ENCODE data around the gene CLDN7. TPM values are rescaled to one million over a fixed set of nuclear protein-coding genes. Genes with fewer than 3 reads are reported as not detected.
A peak's percentile ranks its signal among the peaks of the same experiment; 100 is the strongest.

CLDN7 gene
- total RNA-seq, 1 experiment from 2014 or later: 177 TPM

DNA sequence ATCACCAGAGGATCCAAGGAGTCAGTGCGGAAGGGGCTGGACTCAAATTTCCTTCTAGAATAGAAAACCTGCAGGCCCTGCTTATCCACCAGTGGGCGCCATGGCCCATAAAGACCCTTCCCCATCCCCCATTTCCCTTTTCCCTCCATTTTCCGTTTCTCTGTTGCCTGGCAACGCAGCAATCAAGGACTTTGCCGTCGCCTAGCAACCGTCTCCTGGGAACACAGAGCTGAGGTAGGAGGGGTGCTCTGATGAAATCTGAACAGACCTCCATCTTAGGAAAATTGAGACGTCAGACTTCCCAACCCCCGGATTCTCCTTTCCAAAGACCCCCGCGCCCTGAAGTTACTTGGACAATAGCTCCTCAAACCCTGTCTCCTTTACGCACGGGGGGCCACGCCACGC is 48.4 kb downstream of the CLDN7 start:
- no peak overlapping the region for H2BK12ac ChIP-seq (ENCODE audit: insufficient read length, low read depth, low read length)
- H2AFZ ChIP-seq (ENCODE audit: low read length): no peak overlapping the region
- peak overlapping the region; percentile 24 for H3T11ph ChIP-seq (ENCODE audit: low read length)
- no peaks in the 10 kb centered on the region for H3K27me3 ChIP-seq (ENCODE audit: insufficient read depth, low read length)
- H3K9ac ChIP-seq (ENCODE audit: extremely low read depth, insufficient read length, low read length): no peak overlapping the region
- no peak overlapping the region for H2BK20ac ChIP-seq (ENCODE audit: low read depth, low read length, poor library complexity, severe bottlenecking)
- no peaks in the 10 kb centered on the region for H4K20me1 ChIP-seq (ENCODE audit: control insufficient read depth, insufficient read depth, insufficient read length)
- peaks cover 6% of the 10 kb centered on the region; the same call in 1 of the 2 replicates for H3K4me1 ChIP-seq (ENCODE audit: insufficient read depth, low read length)
- H3K4me2 ChIP-seq (ENCODE audit: insufficient read depth, insufficient read length, low read length): peak overlapping the region; percentile 31
- H3K79me1 ChIP-seq (ENCODE audit: insufficient read depth, low read depth, low read length, poor library complexity, severe bottlenecking): peaks cover 2% of the 10 kb centered on the region
- H3K23me2 ChIP-seq (ENCODE audit: insufficient read length, low read depth, low read length, poor library complexity, severe bottlenecking): peaks cover 23% of the 10 kb centered on the region
- H3K9me3 ChIP-seq (ENCODE audit: control insufficient read depth, low read depth, low read length): no peaks in the 10 kb centered on the region
- H4K8ac ChIP-seq (replicated peaks; ENCODE audit: insufficient read length, low read depth, low read length): no peak overlapping the region
- H2AK5ac ChIP-seq (ENCODE audit: insufficient read length, low read length): no peak overlapping the region
- TF ChIP-seq, protein P1, sequence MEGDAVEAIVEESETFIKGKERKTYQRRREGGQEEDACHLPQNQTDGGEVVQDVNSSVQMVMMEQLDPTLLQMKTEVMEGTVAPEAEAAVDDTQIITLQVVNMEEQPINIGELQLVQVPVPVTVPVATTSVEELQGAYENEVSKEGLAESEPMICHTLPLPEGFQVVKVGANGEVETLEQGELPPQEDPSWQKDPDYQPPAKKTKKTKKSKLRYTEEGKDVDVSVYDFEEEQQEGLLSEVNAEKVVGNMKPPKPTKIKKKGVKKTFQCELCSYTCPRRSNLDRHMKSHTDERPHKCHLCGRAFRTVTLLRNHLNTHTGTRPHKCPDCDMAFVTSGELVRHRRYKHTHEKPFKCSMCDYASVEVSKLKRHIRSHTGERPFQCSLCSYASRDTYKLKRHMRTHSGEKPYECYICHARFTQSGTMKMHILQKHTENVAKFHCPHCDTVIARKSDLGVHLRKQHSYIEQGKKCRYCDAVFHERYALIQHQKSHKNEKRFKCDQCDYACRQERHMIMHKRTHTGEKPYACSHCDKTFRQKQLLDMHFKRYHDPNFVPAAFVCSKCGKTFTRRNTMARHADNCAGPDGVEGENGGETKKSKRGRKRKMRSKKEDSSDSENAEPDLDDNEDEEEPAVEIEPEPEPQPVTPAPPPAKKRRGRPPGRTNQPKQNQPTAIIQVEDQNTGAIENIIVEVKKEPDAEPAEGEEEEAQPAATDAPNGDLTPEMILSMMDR (conservative IDR thresholded peaks at IDR 0.05): peak; percentile 88
- H3K4me1 Mint-ChIP-seq: peaks cover 59 to 73% of the 10 kb centered on the region in 2 experiments
- H3K4me3 Mint-ChIP-seq: peak overlapping the region; percentile 71 to 91
- no peak overlapping the region for H2BK5ac ChIP-seq (ENCODE audit: insufficient read length, low read length)
- no CpG with 5 or more reads among the region's 15 CpGs for WGBS (ENCODE audit: extremely low coverage, insufficient read length, low lambda C conversion rate)
- peak overlapping the region; percentile 94 for H3K18ac ChIP-seq (ENCODE audit: insufficient read length, low read depth, low read length)
- peaks cover 3% of the 10 kb centered on the region; the same call in 1 of the 2 replicates for H3K79me2 ChIP-seq (ENCODE audit: insufficient read depth, low read length)
- H3K23ac ChIP-seq (ENCODE audit: insufficient read length, low read depth, low read length): no peak overlapping the region
- no peak overlapping the region for H3K56ac ChIP-seq (ENCODE audit: insufficient read length, low read depth, low read length)
- no peak overlapping the region for H4K5ac ChIP-seq (ENCODE audit: insufficient read length, low read depth, low read length)
- peaks cover 0 to 3% (median 0%) of the 10 kb centered on the region in 3 experiments; a peak in 3 of 7 replicates for H3K36me3 Mint-ChIP-seq (ENCODE audit: insufficient read depth in 1 of 3, low read depth in 3 of 3)
- peak overlapping the region; percentile 96 to 100 (median 99) for H3K27ac Mint-ChIP-seq
- DNase-seq: peak; percentile 99
- no peak overlapping the region for H2BK120ac ChIP-seq (ENCODE audit: low read depth, low read length, poor library complexity, severe bottlenecking)
- H3K27me3 Mint-ChIP-seq (ENCODE audit: low read depth): no peaks in the 10 kb centered on the region; the same call in 1 of the 2 replicates
- H3K9me3 Mint-ChIP-seq: no peaks in the 10 kb centered on the region
- H3K27ac ChIP-seq (ENCODE audit: insufficient read length, low read depth, low read length): no peak overlapping the region
- H2BK15ac ChIP-seq (ENCODE audit: low read depth, low read length): no peak overlapping the region
- no peak overlapping the region; the same call in 1 of the 2 replicates for H3K4ac ChIP-seq (ENCODE audit: low read depth, low read length)
- peak overlapping the region; percentile 79; the same call in 1 of the 2 replicates for H3K14ac ChIP-seq (ENCODE audit: insufficient read depth, low read length)
- H4K91ac ChIP-seq (ENCODE audit: insufficient read length, low read depth, low read length): no peak overlapping the region

Measured in H9 (cell line).